ENCODE results near the gene SUCLA2.

- TF ChIP-seq, protein P1, sequence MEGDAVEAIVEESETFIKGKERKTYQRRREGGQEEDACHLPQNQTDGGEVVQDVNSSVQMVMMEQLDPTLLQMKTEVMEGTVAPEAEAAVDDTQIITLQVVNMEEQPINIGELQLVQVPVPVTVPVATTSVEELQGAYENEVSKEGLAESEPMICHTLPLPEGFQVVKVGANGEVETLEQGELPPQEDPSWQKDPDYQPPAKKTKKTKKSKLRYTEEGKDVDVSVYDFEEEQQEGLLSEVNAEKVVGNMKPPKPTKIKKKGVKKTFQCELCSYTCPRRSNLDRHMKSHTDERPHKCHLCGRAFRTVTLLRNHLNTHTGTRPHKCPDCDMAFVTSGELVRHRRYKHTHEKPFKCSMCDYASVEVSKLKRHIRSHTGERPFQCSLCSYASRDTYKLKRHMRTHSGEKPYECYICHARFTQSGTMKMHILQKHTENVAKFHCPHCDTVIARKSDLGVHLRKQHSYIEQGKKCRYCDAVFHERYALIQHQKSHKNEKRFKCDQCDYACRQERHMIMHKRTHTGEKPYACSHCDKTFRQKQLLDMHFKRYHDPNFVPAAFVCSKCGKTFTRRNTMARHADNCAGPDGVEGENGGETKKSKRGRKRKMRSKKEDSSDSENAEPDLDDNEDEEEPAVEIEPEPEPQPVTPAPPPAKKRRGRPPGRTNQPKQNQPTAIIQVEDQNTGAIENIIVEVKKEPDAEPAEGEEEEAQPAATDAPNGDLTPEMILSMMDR (IDR thresholded peaks at IDR 0.05) = no peak
- no peak for TF ChIP-seq POLR2A (IDR thresholded peaks at IDR 0.05)
Observed at GRCh38 chr13:47949799-47950198, 51.3 kb downstream of the SUCLA2 start.
